Ascending aorta (tissue), 2 donors: Measurements from ENCODE around the gene TUG1. TPM values are rescaled to one million over a fixed set of nuclear protein-coding genes. Genes with fewer than 3 reads are reported as not detected.
A peak's percentile ranks its signal among the peaks of the same experiment; 100 is the strongest.

ENCODE experiments used
- DNase-seq, 2 donors: peaks; one replicate each; pipeline ENCODE4 v3.0.0-alpha.2; 2019; ENCODE audit warnings: low spot score in 2 of 2
- H3K27ac ChIP-seq, 2 donors: fragments of 200-600 bp; sonication (generic); one replicate each; pipeline ENCODE4 v1.5.1; 2016 to 2017; ENCODE audit warnings: mild to moderate bottlenecking in 1 of 2
- H3K27me3 ChIP-seq: fragments of 200-600 bp; sonication (generic); one replicate; pipeline ENCODE4 v1.5.1; 2017
- H3K36me3 ChIP-seq, 2 donors: fragments of 200-600 bp; sonication (generic); one replicate each; pipeline ENCODE4 v1.5.1; 2016
- H3K4me1 ChIP-seq, 2 donors: fragments of 200-600 bp; sonication (generic); one replicate each; pipeline ENCODE4 v1.5.1; 2016 to 2017; ENCODE audit warnings: mild to moderate bottlenecking in 1 of 2
- H3K4me3 ChIP-seq, 2 donors: fragments of 200-600 bp; sonication (generic); one replicate each; pipeline ENCODE4 v1.5.1; 2016 to 2017; ENCODE audit warnings: mild to moderate bottlenecking in 1 of 2
- H3K9me3 ChIP-seq, 2 donors: fragments of 200-600 bp; sonication (generic); one replicate each; pipeline ENCODE4 v1.5.1; 2016
- CTCF ChIP-seq, 3 experiments: fragments of 200-600 bp in 2 of 3; fragments of 450-650 bp in 1 of 3; sonication (generic) in 2 of 3; IDR thresholded peaks; one replicate each; pipeline ENCODE4 v1.5.1; 2016 to 2019; ENCODE audit warnings: antibody characterized with exemption in 3 of 3, mild to moderate bottlenecking in 1 of 3, moderate library complexity in 1 of 3
- intact Hi-C: fragments of 100-400 bp; cut with DNase I; formaldehyde crosslinking; loops from one replicate; pipeline ENCODE4 v1.15.1; 2023
- total RNA-seq: library from RNA; depleted of rRNA; stranded (reverse); fragments of >200 nt; gene quantifications from one replicate; pipeline ENCODE4 v1.1.0, GENCODE V29; 2016

The TUG1 gene
- total RNA-seq, 1 donor from 2014 or later: 46.2 TPM

- intact Hi-C loops: loop anchor here (10.0 kb wide), 1 partner anchor 354 kb away; the partner anchor contains the start of gene PIK3IP1
- H3K36me3 ChIP-seq: peaks cover 82 to 91% of the 10 kb centered on the region in 2 donors
These were observed 28.2 kb upstream of the TUG1 start for GRCh38 chr22:30940685-30941362.

GRCh38 chr22:30941363-30941740, 27.7 kb upstream of the TUG1 start:
- peak overlapping the region in 1 of 2 donors; percentile 22 for H3K27ac ChIP-seq
- no peak for DNase-seq
- no peak overlapping the region for H3K4me3 ChIP-seq
- H3K27me3 ChIP-seq: no peaks in the 10 kb centered on the region
- H3K4me1 ChIP-seq: peaks cover 5 to 31% of the 10 kb centered on the region in 2 donors
- TF ChIP-seq CTCF (IDR thresholded peaks at IDR 0.05): no peak
- H3K36me3 ChIP-seq: peaks cover 84 to 91% of the 10 kb centered on the region in 2 donors
- intact Hi-C loops: loop anchor here (10.0 kb wide), 1 partner anchor 353 kb away; the partner anchor contains the start of gene PIK3IP1
- H3K9me3 ChIP-seq: no peaks in the 10 kb centered on the region

More at GRCh38 chr22:30940685-30941362, 28.2 kb upstream of the TUG1 start:
- no peak for DNase-seq
- no peaks in the 10 kb centered on the region for H3K9me3 ChIP-seq
- H3K4me1 ChIP-seq: peaks cover 5 to 26% of the 10 kb centered on the region in 2 donors
- no peak overlapping the region for H3K4me3 ChIP-seq
- no peaks in the 10 kb centered on the region for H3K27me3 ChIP-seq
- TF ChIP-seq CTCF (IDR thresholded peaks at IDR 0.05): no peak
- H3K27ac ChIP-seq: no peak overlapping the region

GRCh38 chr22:30943368-30943767, 25.7 kb upstream of the TUG1 start:
- Histone ChIP-seq H3K27ac (peak overlapping the region; percentile 88 to 96), H3K4me3 (no peak overlapping the region), H3K4me1 (peaks cover 10 to 49% of the 10 kb centered on the region in 2 donors), H3K27me3 (no peaks in the 10 kb centered on the region), H3K36me3 (peaks cover 65 to 74% of the 10 kb centered on the region in 2 donors), H3K9me3 (no peaks in the 10 kb centered on the region)
- intact Hi-C loops: loop anchor here (10.0 kb wide), 1 partner anchor 351 kb away; the partner anchor contains the start of gene PIK3IP1
- no peak for DNase-seq
- no peak for TF ChIP-seq CTCF (IDR thresholded peaks at IDR 0.05)

GRCh38 chr22:30944986-30945385, 24.1 kb upstream of the TUG1 start:
- H3K27ac ChIP-seq: peak overlapping the region; percentile 88 to 96
- H3K9me3 ChIP-seq: no peaks in the 10 kb centered on the region
- H3K27me3 ChIP-seq: no peaks in the 10 kb centered on the region
- DNase-seq: no peak
- peaks cover 49 to 65% of the 10 kb centered on the region in 2 donors for H3K36me3 ChIP-seq
- no peak for TF ChIP-seq CTCF (IDR thresholded peaks at IDR 0.05)
- H3K4me3 ChIP-seq: no peak overlapping the region
- peaks cover 21 to 62% of the 10 kb centered on the region in 2 donors for H3K4me1 ChIP-seq
- intact Hi-C loops: loop anchor here (10.0 kb wide), 1 partner anchor 350 kb away; the partner anchor contains the start of gene PIK3IP1

- Histone ChIP-seq H3K36me3 (peaks cover 44 to 58% of the 10 kb centered on the region in 2 donors), H3K9me3 (no peaks in the 10 kb centered on the region), H3K27me3 (no peaks in the 10 kb centered on the region), H3K27ac (peak overlapping the region; percentile 88 to 96), H3K4me1 (peaks cover 21 to 69% of the 10 kb centered on the region in 2 donors), H3K4me3 (no peak overlapping the region)
- intact Hi-C loops: loop anchor here (10.0 kb wide), 1 partner anchor 349 kb away; the partner anchor contains the start of gene PIK3IP1
- no peak for DNase-seq
- no peak for TF ChIP-seq CTCF (IDR thresholded peaks at IDR 0.05)
These were observed 23.4 kb upstream of the TUG1 start for GRCh38 chr22:30945653-30946052.
